GM18873 (cell line): Measurements from ENCODE around the gene RFXAP.

Source experiments
- ATAC-seq: cut with Tn5 transposase; IDR thresholded peaks from one replicate; pipeline ENCODE4 v1.9.1; 2021; ENCODE audit warnings: mild to moderate bottlenecking, moderate library complexity, moderate number of reproducible peaks; ENCODE audit not compliant: unreplicated experiment, low FRiP score

Gene RFXAP

GRCh38 chr13:36815062-36815461 is 4.0 kb upstream of the RFXAP start:
- no peak for ATAC-seq

- ATAC-seq, result no peak
Measured at GRCh38 chr13:36817996-36818803, 822 bp upstream of the RFXAP start.

GRCh38 chr13:36819739-36820090 is 693 bp downstream of the RFXAP start:
- ATAC-seq, result peak; percentile 9

GRCh38 chr13:36820222-36820621 is 1.2 kb downstream of the RFXAP start:
- ATAC-seq, result peak; percentile 62

- no peak for ATAC-seq
Measured at GRCh38 chr13:36822785-36823184, 3.8 kb downstream of the RFXAP start.

GRCh38 chr13:36829753-36830152 is 10.7 kb downstream of the RFXAP start:
- ATAC-seq, result no peak

- ATAC-seq, result no peak
Measured at GRCh38 chr13:36831291-36831690, 12.3 kb downstream of the RFXAP start.

GRCh38 chr13:36834299-36834698 is 15.3 kb downstream of the RFXAP start:
- ATAC-seq, result no peak

- no peak for ATAC-seq
Measured at GRCh38 chr13:36837354-36838092, 18.5 kb downstream of the RFXAP start.

- ATAC-seq, result no peak
Measured at GRCh38 chr13:36839281-36839680, 20.3 kb downstream of the RFXAP start.

- ATAC-seq, result no peak
Measured at GRCh38 chr13:36839981-36840380, 21.0 kb downstream of the RFXAP start.

- ATAC-seq, result no peak
Measured at GRCh38 chr13:36840718-36841250, 21.8 kb downstream of the RFXAP start.

GRCh38 chr13:36841391-36841790 is 22.4 kb downstream of the RFXAP start:
- no peak for ATAC-seq

GRCh38 chr13:36847606-36848005 is 28.6 kb downstream of the RFXAP start:
- ATAC-seq, result no peak

GRCh38 chr13:36848199-36848982 is 29.4 kb downstream of the RFXAP start:
- no peak for ATAC-seq

GRCh38 chr13:36850790-36851438 is 31.9 kb downstream of the RFXAP start:
- no peak for ATAC-seq

GRCh38 chr13:36857253-36857652 is 38.2 kb downstream of the RFXAP start:
- ATAC-seq, result no peak

- ATAC-seq, result peak; percentile 56
Measured at GRCh38 chr13:36858290-36858689, 39.3 kb downstream of the RFXAP start.

GRCh38 chr13:36859259-36859658 is 40.2 kb downstream of the RFXAP start:
- ATAC-seq, result no peak

GRCh38 chr13:36862002-36862685 is 43.1 kb downstream of the RFXAP start:
- no peak for ATAC-seq
